Stimulated activated CD4-positive, alpha-beta T cell treated with anti-CD3 and anti-CD28 coated beads, Interleukin-15, amount 100 ng/mL, for 48 hours (primary cell): ENCODE measurements around the gene PPP1CC.
"Not testable (repeated sequence)": the region's sequence is repeated elsewhere in the genome, so short reads cannot be mapped to it uniquely, and the experiment has no call there.

ENCODE experiments used
- DNase-seq, 2 donors: peaks; one replicate each; pipeline ENCODE4 v3.0.0-alpha.2; 2020; ENCODE audit warnings: low read depth in 2 of 2

Gene PPP1CC

GRCh38 chr12:110725267-110725666, 17.4 kb downstream of the PPP1CC start:
- no peak for DNase-seq

DNA sequence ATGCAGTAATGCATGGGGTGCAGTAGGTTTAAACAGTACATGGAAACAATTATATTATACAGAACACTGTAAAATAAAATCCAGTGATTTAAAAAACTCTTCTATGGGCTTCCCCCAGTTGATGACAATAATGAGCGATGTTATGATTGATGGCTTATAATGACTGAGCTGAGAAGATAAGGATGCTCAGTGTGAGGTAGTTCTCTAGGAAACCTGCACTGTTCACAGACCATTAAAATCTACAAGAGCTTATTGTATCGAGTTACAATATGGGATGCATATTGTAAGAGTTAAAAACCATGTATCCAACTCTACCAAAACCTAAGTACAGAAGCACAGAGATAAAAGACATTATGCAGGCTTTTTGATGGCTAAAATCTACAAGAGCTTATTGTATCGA, 19.8 kb downstream of the PPP1CC start:
- DNase-seq: not testable (repeated sequence)

DNA sequence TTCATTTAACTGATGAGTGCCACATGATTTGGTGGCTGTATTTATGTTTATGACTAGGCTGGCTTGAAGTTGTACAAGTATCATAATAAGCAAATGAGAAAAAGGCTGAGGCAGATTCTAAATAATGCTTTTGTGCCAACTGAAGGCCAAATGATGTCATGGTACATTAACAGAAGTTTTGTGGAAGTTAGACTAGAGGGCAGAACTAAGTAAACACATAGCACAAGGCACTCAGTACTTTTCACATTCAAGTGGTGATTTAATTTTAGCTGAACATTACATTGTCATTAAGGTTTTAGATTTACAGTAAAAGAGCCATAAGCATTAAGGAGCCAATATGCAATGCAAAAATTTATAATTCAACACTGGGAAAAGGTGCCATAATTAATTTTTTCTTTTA, 21.1 kb downstream of the PPP1CC start:
- DNase-seq: no peak

GRCh38 chr12:110720516-110720915, 22.2 kb downstream of the PPP1CC start:
- DNase-seq: no peak

DNA sequence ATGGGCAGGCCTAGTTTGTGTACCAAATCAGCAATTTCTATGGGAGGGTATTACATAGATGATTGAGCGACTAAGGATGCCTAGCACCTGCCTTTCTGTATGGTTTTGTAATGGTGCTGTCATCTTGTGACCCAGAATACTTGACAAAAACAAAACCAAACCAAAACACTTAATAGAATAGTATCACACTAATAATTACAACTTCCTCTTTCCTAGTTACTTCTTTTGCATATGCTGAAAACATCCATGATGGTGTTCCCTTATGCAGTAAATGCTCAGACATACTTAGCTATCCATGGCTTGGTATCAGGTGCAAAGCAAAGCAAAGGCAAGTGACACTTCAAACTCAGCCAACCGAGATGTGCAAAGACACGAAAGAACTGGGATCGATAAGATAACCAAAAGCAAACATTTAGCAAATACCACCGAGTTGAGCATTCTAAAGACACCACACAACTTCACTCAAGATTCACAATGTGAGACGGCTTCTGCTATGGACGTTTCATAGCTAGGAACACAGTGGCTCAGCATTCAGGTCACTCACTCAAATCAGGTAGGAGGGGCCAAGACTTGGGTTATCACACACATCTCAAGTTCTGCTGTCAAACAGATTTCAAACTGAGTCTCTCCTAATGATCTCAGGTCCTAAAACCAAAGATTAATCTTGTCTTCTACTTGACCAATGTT, 24.3 kb downstream of the PPP1CC start:
- DNase-seq: no peak

DNA sequence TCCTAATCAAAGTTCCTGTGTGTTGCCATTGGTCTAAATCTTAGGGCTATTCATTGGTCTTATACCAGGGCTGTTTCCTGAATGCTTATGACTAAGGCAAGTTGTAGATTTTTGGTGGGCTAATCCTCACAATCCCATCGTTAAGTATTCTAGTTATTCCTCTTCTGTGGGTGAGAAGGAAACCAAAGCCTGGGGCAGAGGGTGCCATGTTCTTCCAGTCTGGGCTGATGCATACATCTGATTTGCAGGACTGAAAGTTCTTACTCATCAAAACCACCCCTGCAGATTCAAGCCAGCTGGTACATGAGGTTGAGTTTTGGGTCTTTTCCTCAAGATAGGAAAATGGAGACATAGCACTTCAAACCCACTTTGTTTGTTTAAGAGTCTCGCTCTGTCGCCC, 25.7 kb downstream of the PPP1CC start:
- no peak for DNase-seq

DNA sequence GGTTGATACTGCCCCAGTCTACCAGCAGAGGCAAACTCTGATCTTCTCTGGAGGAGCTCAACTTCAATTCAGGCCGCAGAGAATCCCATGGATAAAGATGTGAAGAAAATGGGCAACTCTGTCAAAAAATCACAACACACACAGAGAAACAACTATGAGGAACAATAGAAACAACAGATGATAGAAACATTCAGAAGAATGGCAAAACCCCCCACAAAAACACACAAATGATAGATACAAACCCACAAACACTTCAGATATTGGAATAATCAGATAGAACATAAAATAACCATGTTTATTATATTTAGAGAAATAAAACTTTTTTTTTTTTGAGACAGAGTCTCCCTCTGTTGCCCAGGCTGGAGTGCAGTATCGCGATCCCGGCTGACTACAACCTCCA, 33.8 kb downstream of the PPP1CC start:
- no peak for DNase-seq

- DNase-seq: no peak
Measured at GRCh38 chr12:110705309-110705708, 37.4 kb downstream of the PPP1CC start.

GRCh38 chr12:110704750-110705149, 37.9 kb downstream of the PPP1CC start:
- no peak for DNase-seq

DNA sequence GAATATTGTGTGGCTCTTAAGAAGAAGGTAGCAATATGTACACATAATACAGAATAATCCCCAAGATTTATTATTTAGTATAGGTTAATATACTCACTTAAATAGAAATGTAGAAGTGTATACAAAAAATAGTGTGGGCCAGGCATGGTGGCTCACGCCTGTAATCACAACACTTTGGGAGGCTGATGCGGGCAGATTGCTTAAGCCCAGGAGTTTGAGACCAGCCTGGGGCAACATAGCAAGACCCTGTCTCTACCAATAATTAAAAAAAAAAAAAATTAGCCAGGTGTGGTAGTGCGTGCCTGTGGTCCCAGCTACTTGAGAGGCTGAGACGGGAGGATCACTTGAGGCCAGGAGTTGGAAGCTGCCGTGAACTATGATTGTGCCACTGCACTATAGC, 38.5 kb downstream of the PPP1CC start:
- no peak for DNase-seq

DNA sequence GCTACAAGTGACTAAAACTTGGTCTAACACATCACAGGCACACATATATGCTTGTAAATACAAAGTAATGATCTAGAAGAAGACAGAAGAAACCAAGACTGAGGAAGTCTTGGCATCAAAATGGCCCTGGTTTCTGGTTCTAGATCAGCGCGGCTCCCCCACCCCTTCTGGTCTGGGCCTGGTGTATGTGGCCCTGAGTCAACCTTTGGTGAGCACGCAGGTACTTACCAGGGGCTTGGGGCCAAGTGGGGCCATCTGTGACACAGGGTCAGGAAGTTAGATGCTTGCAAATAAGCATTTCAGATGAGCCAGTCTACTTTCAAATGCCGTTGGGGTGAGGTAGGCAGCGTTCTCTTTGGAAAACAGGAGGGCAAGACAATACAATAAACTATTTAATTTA, 40.6 kb downstream of the PPP1CC start:
- DNase-seq: no peak

- DNase-seq: no peak
Measured at GRCh38 chr12:110699591-110700445, 42.9 kb downstream of the PPP1CC start.

DNA sequence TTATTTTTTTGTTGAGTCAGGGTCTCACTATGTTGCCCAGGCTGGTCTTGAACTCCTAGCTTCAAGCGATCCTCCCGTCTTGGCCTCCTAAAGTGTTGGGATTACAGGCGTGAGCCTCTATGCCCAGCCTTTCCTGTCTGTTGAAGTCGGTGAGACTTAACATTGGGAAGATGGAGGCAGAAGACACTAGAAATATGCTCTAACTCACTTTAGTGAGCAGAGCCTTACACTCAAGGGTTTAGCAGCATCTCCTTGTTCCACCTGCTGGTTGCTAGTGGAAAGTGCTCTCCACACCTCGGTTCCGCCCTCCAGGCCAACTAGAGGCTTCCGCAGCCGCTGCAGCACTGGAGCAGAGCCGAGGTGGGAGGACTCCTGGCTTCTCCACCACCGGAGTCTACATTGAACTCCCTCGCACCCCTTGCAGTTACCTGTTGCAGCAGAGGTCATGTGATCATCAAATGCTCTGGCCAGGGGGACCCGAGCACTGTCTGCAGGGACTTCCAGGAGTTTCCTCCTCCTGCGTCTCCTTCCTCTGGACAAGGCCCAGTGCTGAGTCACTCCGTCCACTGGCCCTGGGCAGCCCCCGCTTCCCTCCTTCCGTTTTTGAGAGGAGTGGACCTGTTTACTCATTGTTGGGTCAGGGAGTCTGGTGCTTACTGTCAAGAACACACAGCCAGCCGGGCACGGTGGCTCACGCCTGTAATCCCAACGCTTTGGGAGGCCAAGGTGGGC, 44.4 kb downstream of the PPP1CC start:
- peak; percentile 72 to 76 for DNase-seq

DNA sequence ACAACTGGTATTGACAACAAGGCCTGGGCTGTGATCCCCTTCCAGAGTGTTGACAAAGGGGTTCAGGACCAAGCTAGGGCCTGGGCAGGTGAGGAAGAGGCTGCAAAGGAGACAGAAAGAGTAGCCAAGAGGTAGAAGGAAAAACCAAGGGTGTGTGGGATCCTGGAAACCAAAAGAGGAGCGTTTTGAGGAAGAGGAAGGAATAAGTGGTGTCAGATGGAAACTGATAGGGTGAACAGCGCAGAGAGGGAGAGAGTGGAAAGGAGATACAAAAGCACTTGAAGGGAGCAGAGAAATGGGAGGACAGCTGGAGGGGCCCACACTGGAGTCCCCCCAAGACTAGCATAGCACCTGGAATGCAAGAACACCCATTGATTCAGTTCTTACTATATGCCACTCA, 45.5 kb downstream of the PPP1CC start:
- no peak for DNase-seq

DNA sequence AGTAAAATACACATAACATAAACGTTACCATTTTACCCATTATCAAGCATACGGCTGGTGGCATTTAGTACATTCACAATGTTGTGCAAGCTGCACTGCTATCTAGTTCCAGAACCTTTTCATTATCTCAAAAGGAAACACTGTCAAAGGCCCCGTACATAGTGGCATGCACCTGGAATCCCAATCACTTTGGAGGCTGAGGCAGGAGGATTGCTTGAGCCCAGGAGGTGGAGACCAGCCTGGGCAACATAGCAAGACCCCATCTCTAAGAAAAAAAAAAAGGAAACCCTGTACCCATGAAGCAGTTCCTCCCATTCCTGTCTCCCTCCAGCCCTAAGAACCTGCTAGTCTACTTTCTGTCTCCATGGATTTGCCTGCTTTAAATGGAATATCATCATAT, 46.4 kb downstream of the PPP1CC start:
- DNase-seq: no peak

- no peak for DNase-seq
Measured at GRCh38 chr12:110694330-110694901, 48.3 kb downstream of the PPP1CC start.

DNA sequence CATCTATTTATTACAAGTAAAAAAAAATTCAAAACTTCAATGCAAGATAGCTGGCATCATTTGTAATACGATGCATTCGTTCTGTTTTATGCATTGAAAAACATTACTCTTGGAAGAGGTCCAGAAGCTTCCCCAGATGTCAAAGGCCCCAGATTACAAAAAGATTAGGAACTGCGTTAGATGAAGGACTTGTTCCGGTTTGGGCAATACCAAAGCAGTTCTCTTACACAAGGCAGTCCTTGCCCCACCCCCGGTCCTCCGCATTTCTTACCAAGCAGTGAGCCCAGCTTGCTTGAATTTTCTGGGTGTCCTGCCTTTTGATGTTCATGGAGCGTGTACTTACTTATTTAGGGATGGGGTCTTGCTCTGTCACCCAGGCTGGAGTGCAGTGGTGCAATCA, 49.0 kb downstream of the PPP1CC start:
- DNase-seq: no peak

DNA sequence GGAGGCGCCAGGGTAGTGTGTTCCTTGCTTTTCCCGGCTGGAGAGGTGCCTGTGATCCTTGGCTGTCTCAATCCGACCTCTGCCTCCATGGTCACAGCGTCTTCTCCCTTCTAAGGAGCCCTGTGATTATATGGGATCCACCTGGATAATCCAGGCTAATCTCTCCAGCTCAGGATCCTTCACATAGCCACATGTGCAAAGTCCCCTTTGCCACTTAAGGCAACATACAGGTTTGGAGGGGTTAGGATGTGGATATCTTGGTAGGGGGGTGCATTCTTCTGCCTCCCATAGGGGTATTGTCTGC, 52.6 kb downstream of the PPP1CC start:
- no peak for DNase-seq

GRCh38 chr12:110689281-110690126, 53.2 kb downstream of the PPP1CC start:
- peak; percentile 12 to 23 for DNase-seq

DNA sequence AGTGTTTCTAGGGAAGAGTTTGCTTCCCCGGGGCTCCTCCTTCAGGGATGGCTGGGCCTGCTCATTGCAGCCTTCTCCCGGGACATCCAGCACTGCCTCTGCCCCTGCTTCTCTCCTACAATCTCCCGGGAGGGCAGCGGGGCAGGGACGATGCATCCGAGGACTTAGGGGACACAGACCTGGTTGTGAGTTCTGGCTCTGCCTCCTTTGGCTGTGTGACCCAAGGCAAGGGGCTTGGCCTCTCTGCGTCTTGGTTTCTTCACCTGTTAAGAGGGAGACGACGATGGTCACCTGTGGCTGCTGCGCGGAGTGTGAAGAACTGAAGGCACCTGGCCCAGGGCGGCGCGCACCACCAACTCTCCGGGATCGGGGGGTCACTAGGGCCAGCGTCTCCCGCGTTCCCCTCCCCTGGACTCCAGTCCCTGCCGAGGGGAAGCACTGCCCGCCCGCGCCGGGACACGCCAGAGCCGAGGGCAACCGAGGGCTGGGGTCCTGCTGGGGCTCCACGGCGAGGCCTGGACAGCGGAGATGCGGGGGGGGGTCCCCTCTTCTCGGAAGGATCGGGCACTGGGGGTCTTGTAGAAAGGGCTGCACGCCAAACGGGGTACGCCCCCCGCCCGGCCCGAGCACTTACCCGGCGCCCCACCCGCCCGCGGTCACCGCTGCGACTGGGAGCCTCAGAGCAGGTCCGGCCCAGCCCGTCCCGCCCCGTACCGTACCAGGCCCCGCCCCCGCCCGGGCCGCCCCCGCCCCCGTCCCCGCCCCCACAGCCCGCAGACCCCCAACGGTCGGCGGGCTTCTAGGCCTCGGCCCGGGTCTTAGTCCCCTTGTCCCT, 54.0 kb downstream of the PPP1CC start, which contains the start of gene HVCN1:
Gene HVCN1, minus strand, starts transcription at position 670 of the 835 bp plus-strand sequence. CDS start 5,870 bp downstream, outside the sequence.
- no peak for DNase-seq
